ENCODE results near the gene UPP1. TPM values are rescaled to one million over a fixed set of nuclear protein-coding genes. Genes with fewer than 3 reads are reported as not detected.

The UPP1 gene
- total and polyA plus RNA-seq, 10 donors: 22.2 to 80.0 (median 54.5) TPM

GRCh38 chr7:48048113-48048512 is 41.0 kb upstream of the UPP1 start:
- H3K36me3 ChIP-seq: no peaks in the 10 kb centered on the region
- H3K27ac ChIP-seq: no peak overlapping the region
- no peak for DNase-seq
- H3K27me3 ChIP-seq (replicated peaks in 1 of 7): no peaks in the 10 kb centered on the region
- peaks cover 0 to 7% (median 0%) of the 10 kb centered on the region in 6 donors for H3K4me1 ChIP-seq
- WGBS, 5 donors: 89 to 96% (median 93%) methylated on average over 8 of the region's 8 CpGs
- TF ChIP-seq CTCF (IDR thresholded peaks at IDR 0.05 in 8 of 11, conservative IDR thresholded peaks at IDR 0.05 in 3 of 11): no peak
- no peak for TF ChIP-seq POLR2AphosphoS5 (IDR thresholded peaks at IDR 0.05)
- TF ChIP-seq POLR2A (IDR thresholded peaks at IDR 0.05): no peak
- H3K9me3 ChIP-seq: no peaks in the 10 kb centered on the region
- intact Hi-C loops (cut with DNase I; ENCODE audit: low total_unique reads): no loop called here
- H3K4me3 ChIP-seq: no peak overlapping the region

- no peak for DNase-seq
- H3K4me1 ChIP-seq: peaks cover 0 to 7% (median 0%) of the 10 kb centered on the region in 6 donors
Observed at GRCh38 chr7:48049850-48050249, 39.2 kb upstream of the UPP1 start.

GRCh38 chr7:48052748-48053147 is 36.3 kb upstream of the UPP1 start:
- H3K36me3 ChIP-seq: no peaks in the 10 kb centered on the region
- H3K9me3 ChIP-seq: peaks cover 0 to 13% (median 11%) of the 10 kb centered on the region in 8 donors
- 64 to 86% (median 77%) methylated on average over 8 of the region's 8 CpGs for WGBS, 5 donors
- no peak overlapping the region for H3K27ac ChIP-seq
- no peaks in the 10 kb centered on the region for H3K27me3 ChIP-seq (replicated peaks in 1 of 7)
- H3K4me3 ChIP-seq: no peak overlapping the region
- TF ChIP-seq POLR2A (IDR thresholded peaks at IDR 0.05) (no peak), CTCF (IDR thresholded peaks at IDR 0.05 in 8 of 11, conservative IDR thresholded peaks at IDR 0.05 in 3 of 11) (no peak), POLR2AphosphoS5 (IDR thresholded peaks at IDR 0.05) (no peak)
- H3K4me1 ChIP-seq: no peaks in the 10 kb centered on the region
- intact Hi-C loops (cut with DNase I; ENCODE audit: low total_unique reads): no loop called here
- DNase-seq: no peak

More at GRCh38 chr7:48049850-48050249, 39.2 kb upstream of the UPP1 start:
- 56 to 75% (median 68%) methylated on average over 8 of the region's 8 CpGs for WGBS, 5 donors
- intact Hi-C loops (cut with DNase I; ENCODE audit: low total_unique reads): no loop called here
- no peak overlapping the region for H3K27ac ChIP-seq
- TF ChIP-seq POLR2AphosphoS5 (IDR thresholded peaks at IDR 0.05) (no peak), CTCF (IDR thresholded peaks at IDR 0.05 in 8 of 11, conservative IDR thresholded peaks at IDR 0.05 in 3 of 11) (no peak), POLR2A (IDR thresholded peaks at IDR 0.05) (no peak)
- no peaks in the 10 kb centered on the region for H3K36me3 ChIP-seq
- no peaks in the 10 kb centered on the region for H3K9me3 ChIP-seq
- no peak overlapping the region for H3K4me3 ChIP-seq
- H3K27me3 ChIP-seq (replicated peaks in 1 of 7): no peaks in the 10 kb centered on the region

- no peak for DNase-seq
- H3K27ac ChIP-seq: no peak overlapping the region
- no peak overlapping the region for H3K4me3 ChIP-seq
- H3K9me3 ChIP-seq: peaks cover 0 to 19% (median 14%) of the 10 kb centered on the region in 8 donors
- peaks cover 0 to under 1% (median 0%) of the 10 kb centered on the region in 6 donors for H3K4me1 ChIP-seq
- WGBS, 5 donors: 88 to 95% (median 93%) methylated on average over 2 of the region's 2 CpGs
- H3K27me3 ChIP-seq (replicated peaks in 1 of 7): no peaks in the 10 kb centered on the region
- H3K36me3 ChIP-seq: no peaks in the 10 kb centered on the region
- TF ChIP-seq POLR2A (IDR thresholded peaks at IDR 0.05) (no peak), CTCF (IDR thresholded peaks at IDR 0.05 in 8 of 11, conservative IDR thresholded peaks at IDR 0.05 in 3 of 11) (no peak), POLR2AphosphoS5 (IDR thresholded peaks at IDR 0.05) (no peak)
- intact Hi-C loops (cut with DNase I; ENCODE audit: low total_unique reads): no loop called here
Observed at GRCh38 chr7:48053736-48054135, 35.3 kb upstream of the UPP1 start.
